ENCODE measurements around the gene DENND2A.

DENND2A gene

DNA sequence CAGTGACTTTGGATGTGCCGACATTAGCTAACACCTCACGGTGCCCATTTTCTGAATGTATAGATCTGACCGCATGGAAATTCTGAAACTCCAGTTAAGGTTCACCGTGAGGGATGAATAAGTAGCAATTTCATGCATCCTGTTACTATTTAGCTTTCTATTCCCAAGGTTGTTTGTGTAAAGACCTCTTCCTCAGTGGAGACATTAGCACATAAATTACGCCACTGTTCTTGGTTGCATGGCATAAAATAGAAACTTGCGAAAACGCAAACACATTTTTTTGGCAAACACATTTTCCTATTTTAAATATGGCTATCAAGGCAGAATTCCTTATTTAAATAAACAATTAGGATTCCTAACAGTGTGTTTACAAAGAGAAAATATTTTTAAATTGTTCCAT, 36.5 kb downstream of the DENND2A start:
- H3K4me1 ChIP-seq (ENCODE audit: control insufficient read depth in 1 of 2, insufficient read depth in 2 of 2, low read length in 2 of 2) = peaks cover 7 to 12% of the 10 kb centered on the region in 2 experiments
- H2BK120ac ChIP-seq (ENCODE audit: insufficient read depth, low read length, poor library complexity) = no peak overlapping the region
- no peak overlapping the region for H3K9ac ChIP-seq (ENCODE audit: low read length)
- H4K8ac ChIP-seq (ENCODE audit: low read depth, low read length) = no peak overlapping the region
- H2BK12ac ChIP-seq (ENCODE audit: low read length) = no peak overlapping the region
- H2BK5ac ChIP-seq (ENCODE audit: low read depth, low read length, poor library complexity) = no peak overlapping the region
- H3K79me2 ChIP-seq (ENCODE audit: control insufficient read depth, insufficient read depth, low read length, poor library complexity) = no peaks in the 10 kb centered on the region
- no peak overlapping the region for H3K14ac ChIP-seq (ENCODE audit: low read length)
- no peak overlapping the region for H4K91ac ChIP-seq (ENCODE audit: low read depth, low read length)
- H3K27ac ChIP-seq (ENCODE audit: low read depth, low read length) = no peak overlapping the region
- no peaks in the 10 kb centered on the region for H3K9me3 ChIP-seq (ENCODE audit: insufficient read depth, low read depth, low read length)
- no peak overlapping the region for H3K4me3 ChIP-seq (ENCODE audit: low read depth, low read length)
- H2AK5ac ChIP-seq (ENCODE audit: low read length) = no peak overlapping the region
- H3K4ac ChIP-seq (ENCODE audit: low read depth, low read length) = no peak overlapping the region
- no peak overlapping the region for H3K23ac ChIP-seq (ENCODE audit: low read length)
- H4K12ac ChIP-seq (ENCODE audit: low read depth, low read length) = no peak overlapping the region
- no peak overlapping the region for H3K18ac ChIP-seq (ENCODE audit: low read length)
- H3K79me1 ChIP-seq (ENCODE audit: low read length) = no peaks in the 10 kb centered on the region
- no peak overlapping the region for H2AFZ ChIP-seq (ENCODE audit: insufficient read depth, low read length, poor library complexity)
- H3K27me3 ChIP-seq (ENCODE audit: insufficient read depth, low read length) = no peaks in the 10 kb centered on the region
- H3K36me3 ChIP-seq (ENCODE audit: control insufficient read depth in 1 of 2, insufficient read depth in 2 of 2, low read length in 2 of 2) = peaks cover 5 to 11% of the 10 kb centered on the region in 2 experiments
- H3K4me2 ChIP-seq (ENCODE audit: low read length) = no peak overlapping the region
- DNase-seq = no peak
- WGBS (ENCODE audit: extremely low coverage, insufficient coverage, insufficient read length) = no CpG with 5 or more reads among the region's 7 CpGs

DNA sequence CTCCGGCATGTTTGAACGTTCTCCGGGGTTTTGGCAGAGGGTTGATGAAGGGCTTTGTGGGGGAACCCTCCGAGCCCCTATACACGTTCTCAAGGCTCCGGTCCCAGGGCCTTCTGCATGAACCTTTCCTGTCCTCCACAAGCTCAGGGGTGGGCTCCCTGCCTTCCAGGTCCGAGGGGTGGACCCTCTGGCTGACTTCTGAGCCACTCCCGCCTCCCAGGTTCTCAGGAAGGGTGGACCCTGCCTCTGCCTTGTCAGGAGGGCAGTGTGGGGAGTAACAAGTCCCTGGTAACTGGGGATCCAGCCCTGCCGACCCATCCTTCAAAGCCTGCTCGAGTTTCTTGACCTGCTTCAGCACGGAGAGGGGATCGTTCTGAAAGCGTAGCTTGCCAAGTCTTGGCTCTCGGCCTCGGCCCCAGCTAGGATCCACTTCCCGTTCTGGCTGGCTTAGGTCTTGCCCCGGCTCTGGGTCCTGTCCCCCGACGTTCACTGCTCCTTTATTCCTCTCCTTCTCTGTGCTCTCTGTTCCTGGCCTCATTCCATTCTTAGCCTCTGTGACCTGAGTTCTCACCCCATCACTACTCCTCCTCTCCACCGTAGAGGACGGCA, 38.9 kb downstream of the DENND2A start:
- H3K4me2 ChIP-seq (ENCODE audit: low read length) = no peak overlapping the region
- no peak overlapping the region for H3K4ac ChIP-seq (ENCODE audit: low read depth, low read length)
- no peaks in the 10 kb centered on the region for H3K27me3 ChIP-seq (ENCODE audit: insufficient read depth, low read length)
- H4K12ac ChIP-seq (ENCODE audit: low read depth, low read length) = no peak overlapping the region
- WGBS (ENCODE audit: extremely low coverage, insufficient coverage, insufficient read length) = no CpG with 5 or more reads among the region's 21 CpGs
- no peak overlapping the region for H4K91ac ChIP-seq (ENCODE audit: low read depth, low read length)
- H2AFZ ChIP-seq (ENCODE audit: insufficient read depth, low read length, poor library complexity) = no peak overlapping the region
- no peaks in the 10 kb centered on the region for H3K79me1 ChIP-seq (ENCODE audit: low read length)
- no peak overlapping the region for H2BK12ac ChIP-seq (ENCODE audit: low read length)
- no peak overlapping the region for H3K9ac ChIP-seq (ENCODE audit: low read length)
- peaks cover 5 to 11% of the 10 kb centered on the region in 2 experiments for H3K36me3 ChIP-seq (ENCODE audit: control insufficient read depth in 1 of 2, insufficient read depth in 2 of 2, low read length in 2 of 2)
- no peak overlapping the region for H3K18ac ChIP-seq (ENCODE audit: low read length)
- H2BK120ac ChIP-seq (ENCODE audit: insufficient read depth, low read length, poor library complexity) = no peak overlapping the region
- no peak for DNase-seq
- H3K14ac ChIP-seq (ENCODE audit: low read length) = no peak overlapping the region
- peaks cover 3 to 4% of the 10 kb centered on the region in 2 experiments for H3K4me1 ChIP-seq (ENCODE audit: control insufficient read depth in 1 of 2, insufficient read depth in 2 of 2, low read length in 2 of 2)
- H3K79me2 ChIP-seq (ENCODE audit: control insufficient read depth, insufficient read depth, low read length, poor library complexity) = no peaks in the 10 kb centered on the region
- no peak overlapping the region for H4K8ac ChIP-seq (ENCODE audit: low read depth, low read length)
- no peak overlapping the region for H2AK5ac ChIP-seq (ENCODE audit: low read length)
- H2BK5ac ChIP-seq (ENCODE audit: low read depth, low read length, poor library complexity) = no peak overlapping the region
- no peak overlapping the region for H3K4me3 ChIP-seq (ENCODE audit: low read depth, low read length)
- no peak overlapping the region for H3K27ac ChIP-seq (ENCODE audit: low read depth, low read length)
- H3K9me3 ChIP-seq (ENCODE audit: insufficient read depth, low read depth, low read length) = no peaks in the 10 kb centered on the region
- H3K23ac ChIP-seq (ENCODE audit: low read length) = no peak overlapping the region

DNA sequence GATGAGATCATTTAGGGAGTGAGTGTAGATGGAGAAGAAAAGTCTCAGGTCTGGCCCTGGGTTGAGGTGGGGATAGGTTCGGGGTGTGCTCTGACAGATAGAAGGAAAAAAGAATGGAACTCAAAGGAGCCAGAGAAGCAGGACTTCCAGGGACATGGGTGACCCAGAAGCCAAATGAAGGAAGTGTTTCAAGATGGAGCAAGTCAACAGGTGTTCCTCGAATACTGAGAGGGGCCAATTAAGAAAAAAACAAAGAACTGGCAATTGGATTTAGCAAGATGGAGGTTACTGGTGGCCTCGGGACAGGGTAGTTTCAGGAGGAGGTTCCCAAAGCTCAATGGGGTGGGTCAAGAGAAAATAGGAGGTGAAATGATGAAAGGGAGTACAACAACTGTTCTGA, 40.3 kb downstream of the DENND2A start:
- H3K79me2 ChIP-seq (ENCODE audit: control insufficient read depth, insufficient read depth, low read length, poor library complexity) = no peaks in the 10 kb centered on the region
- no CpG with 5 or more reads among the region's 3 CpGs for WGBS (ENCODE audit: extremely low coverage, insufficient coverage, insufficient read length)

DNA sequence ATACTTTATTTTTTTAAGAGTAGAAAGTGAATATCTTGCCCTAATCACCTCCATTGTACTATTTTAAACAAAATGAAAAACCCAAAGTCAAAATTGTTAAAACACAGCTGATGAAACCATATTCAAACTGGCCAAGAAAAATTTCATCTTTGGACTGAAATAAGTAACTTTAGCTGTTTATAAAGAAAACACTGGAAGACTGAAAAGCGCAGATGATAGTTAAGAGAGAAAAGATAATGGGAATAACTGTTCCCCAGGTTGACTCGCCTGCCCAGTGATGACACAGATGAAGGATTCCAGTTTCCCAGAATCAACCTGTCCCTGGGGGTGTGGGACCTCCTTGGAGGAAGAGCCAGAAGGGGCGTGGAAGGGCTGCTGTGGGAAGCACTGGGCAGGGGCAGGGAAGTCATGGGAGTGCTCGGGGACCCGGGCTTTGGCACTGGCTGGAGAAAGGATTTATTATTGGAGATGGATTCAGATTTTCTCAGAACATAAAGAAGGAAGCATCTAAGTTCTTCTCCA, 43.1 kb downstream of the DENND2A start:
- H2BK5ac ChIP-seq (ENCODE audit: low read depth, low read length, poor library complexity) = no peak overlapping the region
- H3K79me2 ChIP-seq (ENCODE audit: control insufficient read depth, insufficient read depth, low read length, poor library complexity) = no peaks in the 10 kb centered on the region
- H3K79me1 ChIP-seq (ENCODE audit: low read length) = no peaks in the 10 kb centered on the region
- no peak overlapping the region for H3K4me3 ChIP-seq (ENCODE audit: low read depth, low read length)
- no peak overlapping the region for H4K91ac ChIP-seq (ENCODE audit: low read depth, low read length)
- H3K9ac ChIP-seq (ENCODE audit: low read length) = no peak overlapping the region
- no peak overlapping the region for H3K18ac ChIP-seq (ENCODE audit: low read length)
- H3K23ac ChIP-seq (ENCODE audit: low read length) = no peak overlapping the region
- H2AK5ac ChIP-seq (ENCODE audit: low read length) = no peak overlapping the region
- H3K4me2 ChIP-seq (ENCODE audit: low read length) = no peak overlapping the region
- H2BK120ac ChIP-seq (ENCODE audit: insufficient read depth, low read length, poor library complexity) = no peak overlapping the region
- no peak overlapping the region for H2BK12ac ChIP-seq (ENCODE audit: low read length)
- H3K27me3 ChIP-seq (ENCODE audit: insufficient read depth, low read length) = no peaks in the 10 kb centered on the region
- peaks cover 6 to 7% of the 10 kb centered on the region in 2 experiments for H3K4me1 ChIP-seq (ENCODE audit: control insufficient read depth in 1 of 2, insufficient read depth in 2 of 2, low read length in 2 of 2)
- no peak overlapping the region for H4K12ac ChIP-seq (ENCODE audit: low read depth, low read length)
- no CpG with 5 or more reads among the region's 5 CpGs for WGBS (ENCODE audit: extremely low coverage, insufficient coverage, insufficient read length)
- no peak overlapping the region for H3K4ac ChIP-seq (ENCODE audit: low read depth, low read length)
- H3K36me3 ChIP-seq (ENCODE audit: control insufficient read depth in 1 of 2, insufficient read depth in 2 of 2, low read length in 2 of 2) = peaks cover 5 to 11% of the 10 kb centered on the region in 2 experiments
- H3K9me3 ChIP-seq (ENCODE audit: insufficient read depth, low read depth, low read length) = no peaks in the 10 kb centered on the region
- no peak overlapping the region for H3K27ac ChIP-seq (ENCODE audit: low read depth, low read length)
- no peak overlapping the region for H3K14ac ChIP-seq (ENCODE audit: low read length)
- no peak overlapping the region for H2AFZ ChIP-seq (ENCODE audit: insufficient read depth, low read length, poor library complexity)
- DNase-seq = no peak
- no peak overlapping the region for H4K8ac ChIP-seq (ENCODE audit: low read depth, low read length)

More for the DNA sequence above, 40.3 kb downstream of the DENND2A start:
- Histone ChIP-seq H3K4me2 (ENCODE audit: low read length) (no peak overlapping the region), H2BK120ac (ENCODE audit: insufficient read depth, low read length, poor library complexity) (no peak overlapping the region), H3K27ac (ENCODE audit: low read depth, low read length) (no peak overlapping the region), H3K4ac (ENCODE audit: low read depth, low read length) (no peak overlapping the region), H3K79me1 (ENCODE audit: low read length) (no peaks in the 10 kb centered on the region), H4K91ac (ENCODE audit: low read depth, low read length) (no peak overlapping the region), H2BK12ac (ENCODE audit: low read length) (no peak overlapping the region), H3K9ac (ENCODE audit: low read length) (no peak overlapping the region), H2AFZ (ENCODE audit: insufficient read depth, low read length, poor library complexity) (no peak overlapping the region), H3K23ac (ENCODE audit: low read length) (no peak overlapping the region), H4K8ac (ENCODE audit: low read depth, low read length) (no peak overlapping the region), H2BK5ac (ENCODE audit: low read depth, low read length, poor library complexity) (no peak overlapping the region), H3K14ac (ENCODE audit: low read length) (no peak overlapping the region), H3K4me1 (ENCODE audit: control insufficient read depth in 1 of 2, insufficient read depth in 2 of 2, low read length in 2 of 2) (peaks cover 0 to 2% of the 10 kb centered on the region in 2 experiments), H2AK5ac (ENCODE audit: low read length) (no peak overlapping the region), H3K36me3 (ENCODE audit: control insufficient read depth in 1 of 2, insufficient read depth in 2 of 2, low read length in 2 of 2) (peaks cover 5 to 11% of the 10 kb centered on the region in 2 experiments), H3K27me3 (ENCODE audit: insufficient read depth, low read length) (no peaks in the 10 kb centered on the region), H3K18ac (ENCODE audit: low read length) (no peak overlapping the region), H4K12ac (ENCODE audit: low read depth, low read length) (no peak overlapping the region), H3K4me3 (ENCODE audit: low read depth, low read length) (no peak overlapping the region), H3K9me3 (ENCODE audit: insufficient read depth, low read depth, low read length) (no peaks in the 10 kb centered on the region)
- no peak for DNase-seq
